Renal cortical epithelial cell (primary cell): Measurements from ENCODE around the gene AACS. TPM values are rescaled to one million over a fixed set of nuclear protein-coding genes. Genes with fewer than 3 reads are reported as not detected.
A peak's percentile ranks its signal among the peaks of the same experiment; 100 is the strongest.
"Not testable (repeated sequence)": the region's sequence is repeated elsewhere in the genome, so short reads cannot be mapped to it uniquely, and the experiment has no call there.

Source experiments
- DNase-seq: peaks from one replicate; pipeline ENCODE4 v3.0.0-alpha.2; 2011; ENCODE audit warnings: low read depth
- total RNA-seq: library from RNA; depleted of rRNA; stranded (reverse); fragments of >200 nt; gene quantifications from 2 replicates; pipeline ENCODE4 v1.2.3, GENCODE V29; 2014

The AACS gene
- total RNA-seq, 1 donor from 2014 or later: 43.3 TPM

DNA sequence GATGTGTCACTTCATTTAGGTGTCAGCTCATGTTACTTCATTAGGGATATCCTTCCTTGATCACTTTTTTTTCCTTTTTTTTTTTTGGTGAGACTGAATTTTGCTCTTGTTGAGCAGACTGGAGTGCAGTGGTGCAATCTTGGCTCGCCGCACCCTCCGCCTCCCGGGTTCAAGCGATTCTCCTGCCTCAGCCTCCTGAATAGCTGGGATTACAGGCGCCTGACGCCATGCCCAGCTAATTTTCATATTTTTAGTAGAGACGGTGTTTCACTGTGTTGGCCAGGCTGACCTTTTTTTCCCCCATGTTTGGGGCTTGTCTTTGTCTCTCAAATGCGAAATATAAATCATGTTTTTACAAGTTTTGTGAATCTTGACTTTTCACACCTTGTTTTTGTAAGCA lies 9.6 kb upstream of the AACS start:
- DNase-seq: no peak

DNA sequence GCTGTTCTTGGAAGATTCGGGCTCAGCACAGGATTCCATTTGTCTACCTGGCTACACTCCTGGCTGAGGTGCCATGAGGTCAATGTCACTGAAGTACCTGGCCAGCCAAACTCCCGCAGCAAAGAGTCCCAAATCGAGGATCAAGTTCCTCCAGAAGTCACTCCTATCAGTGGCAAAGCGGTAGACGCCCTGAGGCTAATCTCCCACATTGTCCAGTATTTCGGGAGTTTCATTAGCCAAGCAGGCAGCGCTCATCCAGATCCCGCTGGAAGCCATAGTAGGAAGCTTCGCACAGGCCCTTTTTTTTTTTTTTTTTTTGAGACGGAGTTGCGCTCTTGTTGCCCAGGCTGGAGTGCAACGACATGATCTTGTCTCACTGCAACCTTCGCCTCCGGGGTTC lies 8.9 kb upstream of the AACS start:
- no peak for DNase-seq

DNA sequence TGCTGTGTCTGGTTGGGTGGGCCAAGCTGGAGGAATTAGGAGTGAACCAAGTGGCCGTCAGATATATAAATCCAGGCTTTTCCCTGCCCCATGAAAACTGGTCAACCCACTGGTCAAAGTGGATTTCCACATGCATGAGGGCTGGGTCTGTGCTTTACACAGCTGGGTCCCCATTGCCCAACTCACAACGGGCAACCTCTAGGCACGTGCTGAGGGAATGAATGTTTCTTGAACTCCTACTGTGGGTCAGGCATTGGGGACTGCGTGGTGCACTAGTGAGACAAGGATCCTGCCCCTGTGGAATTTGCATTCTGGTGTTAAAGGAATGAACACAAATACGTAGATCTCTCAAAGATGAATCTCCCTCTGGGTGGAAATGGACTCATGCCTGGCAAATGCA lies 7.5 kb upstream of the AACS start:
- DNase-seq: no peak

- no peak for DNase-seq
Measured at GRCh38 chr12:125061229-125061628, 4.0 kb upstream of the AACS start.

GRCh38 chr12:125063522-125063921 lies 1.7 kb upstream of the AACS start:
- not testable (repeated sequence) for DNase-seq

GRCh38 chr12:125064492-125064891 lies 743 bp upstream of the AACS start:
- DNase-seq: no peak

DNA sequence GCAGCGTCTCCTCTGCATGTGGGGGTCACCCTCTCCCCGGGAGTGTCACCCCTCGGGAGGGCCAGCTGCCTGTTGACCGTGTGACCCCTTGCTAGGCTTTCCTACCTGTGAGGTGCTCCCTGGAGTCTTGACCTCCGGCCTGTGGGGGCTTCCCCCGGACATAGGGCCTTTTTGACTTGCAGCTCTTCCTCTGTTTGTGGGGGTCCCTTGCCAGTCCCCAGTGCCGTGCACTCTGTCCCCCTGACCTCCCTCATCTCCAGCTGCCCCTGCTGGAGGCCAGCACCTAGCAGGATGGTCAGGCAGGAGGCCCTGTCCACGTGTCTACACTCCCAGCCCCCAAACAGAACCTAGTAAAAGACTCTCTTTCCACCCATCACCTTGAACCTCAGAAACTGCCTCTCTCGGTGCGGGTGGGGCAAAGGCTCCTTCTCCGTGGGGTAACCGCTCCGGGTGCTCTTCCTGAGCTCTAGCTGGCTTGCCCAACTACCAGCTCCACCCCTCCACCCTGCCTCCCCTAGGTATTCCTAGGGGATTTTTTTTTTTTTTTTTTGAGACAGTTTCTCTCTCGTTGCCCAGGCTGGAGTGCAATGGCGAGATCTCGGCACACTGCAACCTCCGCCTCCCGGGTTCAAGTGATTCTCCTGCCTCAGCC lies 810 bp downstream of the AACS start:
- DNase-seq: no peak

GRCh38 chr12:125068391-125068790 lies 3.2 kb downstream of the AACS start:
- DNase-seq: no peak

DNA sequence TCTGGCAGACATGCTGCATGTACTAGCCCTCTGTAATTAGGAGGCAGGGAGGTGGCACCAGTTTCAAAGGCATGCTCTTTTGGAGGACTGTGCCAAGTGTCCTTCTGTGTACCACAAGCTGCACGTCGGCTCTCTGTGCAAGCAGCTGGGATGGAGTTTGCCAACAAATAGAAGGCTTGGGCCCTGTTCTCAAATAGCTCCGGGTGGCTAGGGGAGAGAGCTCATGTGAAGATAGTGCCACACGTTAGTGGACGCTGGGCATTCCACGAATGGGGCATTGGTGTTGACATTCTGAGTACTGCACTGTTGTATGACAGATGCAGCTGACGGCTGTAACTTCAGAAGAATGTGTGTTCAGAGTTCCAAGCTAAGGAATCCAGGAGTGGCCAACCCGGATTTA lies 4.4 kb downstream of the AACS start:
- no peak for DNase-seq

DNA sequence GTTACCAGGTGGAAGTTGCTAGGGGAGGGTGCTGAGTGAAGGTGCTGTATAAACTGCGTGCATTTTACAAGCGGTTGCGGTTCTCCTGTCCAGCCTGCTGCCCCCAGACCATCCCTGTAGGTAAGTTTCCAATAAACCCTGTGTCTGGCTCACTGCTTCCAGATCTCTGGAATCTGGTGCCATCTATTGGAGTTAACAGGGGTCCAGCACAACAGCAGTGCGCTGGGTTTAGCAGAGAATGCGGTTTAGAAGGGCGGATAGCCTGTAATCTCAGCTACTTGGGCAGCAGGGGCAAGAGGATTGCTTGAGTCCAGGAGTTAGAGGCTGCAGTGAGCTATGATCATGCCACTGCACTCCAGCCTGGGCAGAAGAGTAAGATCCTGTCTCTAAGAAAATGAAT lies 4.9 kb downstream of the AACS start:
- DNase-seq: peak; percentile 16

- DNase-seq: no peak
Measured at GRCh38 chr12:125070661-125071390, 5.6 kb downstream of the AACS start.

- DNase-seq: no peak
Measured at GRCh38 chr12:125071456-125071855, 6.2 kb downstream of the AACS start.

DNA sequence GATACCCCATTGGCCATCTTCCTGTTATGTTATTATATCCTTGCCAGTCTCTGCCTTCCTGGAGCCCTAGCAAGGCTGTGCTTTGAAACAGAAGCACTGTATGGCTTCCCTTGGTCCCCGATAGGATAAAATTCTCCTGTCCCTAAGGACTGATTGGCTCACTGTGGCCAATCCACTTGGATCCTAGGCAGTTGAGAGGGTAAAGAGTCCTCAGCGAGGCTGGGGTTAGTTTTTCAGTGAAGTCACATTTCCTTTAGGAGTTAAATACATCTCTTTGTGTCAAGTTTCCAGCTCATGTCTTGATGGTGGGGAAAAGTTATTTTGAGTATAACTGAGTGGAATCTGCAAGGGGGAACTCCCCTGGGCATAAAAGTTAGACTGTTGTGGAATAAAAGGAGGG lies 7.3 kb downstream of the AACS start:
- no peak for DNase-seq

DNA sequence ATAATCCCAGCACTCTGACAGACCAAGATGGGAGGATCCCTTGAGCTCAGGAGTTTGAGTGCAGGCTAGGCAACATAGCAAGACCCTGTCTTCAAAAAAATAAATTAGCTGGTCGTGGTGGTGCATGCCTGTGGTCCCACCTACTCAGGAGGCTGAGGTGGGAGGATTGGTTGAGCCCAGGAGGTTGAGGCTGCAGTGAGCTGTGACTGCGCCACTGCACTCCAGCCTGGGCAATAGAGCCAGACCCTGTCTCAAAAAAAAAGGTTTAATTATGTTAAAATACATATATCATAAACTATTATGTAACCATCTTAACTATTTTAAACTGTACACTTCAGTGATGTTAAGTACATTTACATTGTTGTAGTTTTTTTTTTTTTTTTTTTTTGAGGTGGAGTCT lies 9.1 kb downstream of the AACS start:
- DNase-seq: not testable (repeated sequence)

- no peak for DNase-seq
Measured at GRCh38 chr12:125076103-125076502, 10.9 kb downstream of the AACS start.

- DNase-seq: no peak
Measured at GRCh38 chr12:125079084-125079483, 13.8 kb downstream of the AACS start.

DNA sequence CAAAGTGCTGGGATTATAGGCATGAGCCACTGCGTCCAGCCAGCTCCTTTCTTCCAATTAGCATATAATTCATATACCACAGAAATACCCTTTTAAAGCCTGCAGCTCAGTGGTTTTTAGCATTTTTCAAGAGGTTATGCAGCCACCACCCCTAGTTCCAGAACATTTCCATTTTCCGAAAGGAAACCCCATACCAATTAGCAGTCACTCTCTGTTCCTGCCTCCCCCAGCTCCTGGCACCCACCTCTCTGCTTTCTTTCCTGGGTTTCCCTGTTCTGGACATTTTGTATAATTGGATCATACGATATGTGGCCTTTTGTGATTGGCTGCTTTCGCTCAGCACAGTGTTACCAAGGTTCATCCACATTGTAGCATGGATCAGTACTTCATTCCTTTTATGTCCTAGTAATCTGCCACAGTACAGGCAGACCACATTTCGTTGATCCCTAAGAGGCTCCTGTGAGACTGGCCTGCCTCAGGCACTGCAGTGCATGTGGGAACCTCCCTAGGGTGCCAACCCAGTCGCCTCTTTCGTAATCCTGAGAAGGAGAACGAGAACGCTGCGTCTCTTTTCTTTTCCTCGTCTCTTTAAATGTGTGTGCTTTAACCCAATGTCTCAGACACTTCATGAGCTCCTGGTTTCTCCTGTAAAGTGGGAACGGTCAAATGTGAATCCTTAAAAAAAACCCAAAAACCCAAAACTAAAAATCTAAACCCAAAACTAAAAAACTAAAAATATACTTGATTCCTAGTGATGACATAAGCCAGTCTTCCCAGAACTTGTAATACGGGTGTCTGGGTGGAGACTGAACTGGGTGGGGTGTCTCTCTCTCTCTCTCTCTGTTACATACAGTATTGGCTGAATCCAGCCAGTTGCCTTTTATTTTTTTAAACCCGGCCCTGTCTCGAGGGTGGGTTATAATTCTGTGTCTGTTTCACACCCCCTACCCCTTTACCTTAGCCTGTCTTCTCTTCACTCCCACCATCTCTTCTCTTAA lies 14.7 kb downstream of the AACS start:
- no peak for DNase-seq

- peak; percentile 15 for DNase-seq
Measured at GRCh38 chr12:125081427-125081826, 16.2 kb downstream of the AACS start.

- no peak for DNase-seq
Measured at GRCh38 chr12:125083072-125083471, 17.8 kb downstream of the AACS start.

DNA sequence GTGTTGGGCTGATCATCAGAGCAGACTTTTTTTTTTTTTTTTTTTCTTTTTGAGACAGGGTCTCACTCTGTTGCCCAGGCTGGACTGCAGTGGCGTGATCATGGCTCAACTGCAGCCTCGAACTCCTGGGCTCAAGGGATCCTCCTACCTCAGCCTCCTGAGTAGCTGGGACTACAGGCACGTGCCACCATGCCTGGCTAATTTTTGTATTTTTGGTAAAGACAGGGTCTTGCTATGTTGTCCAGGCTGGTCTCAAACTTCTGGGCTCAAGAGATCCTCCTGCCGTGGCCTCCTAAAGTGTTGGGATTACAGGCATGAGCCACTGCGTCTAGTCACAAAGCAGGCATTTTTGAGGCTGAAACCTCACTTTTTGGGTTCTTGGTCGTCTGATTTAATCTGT lies 23.0 kb downstream of the AACS start:
- DNase-seq: not testable (repeated sequence)

DNA sequence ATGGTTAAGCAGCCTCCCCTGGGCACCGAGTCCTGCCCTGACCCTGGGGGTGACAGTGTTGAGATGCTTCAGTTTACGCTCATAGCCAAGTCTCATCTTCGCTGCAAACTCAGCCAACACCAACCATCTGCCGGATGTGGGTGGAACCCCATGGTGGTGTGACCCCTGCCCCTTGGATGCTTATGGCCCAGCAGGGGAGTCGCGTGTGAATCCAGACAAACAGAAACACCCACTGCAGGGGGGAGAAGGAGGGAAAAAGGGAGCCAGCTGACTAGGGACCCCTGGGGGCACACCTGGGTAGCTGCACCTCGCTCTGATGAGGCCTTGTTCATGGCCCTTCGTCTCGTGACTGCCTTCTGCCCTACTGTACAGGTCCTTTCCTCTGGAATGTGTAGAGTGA lies 23.8 kb downstream of the AACS start:
- DNase-seq: no peak

- no peak for DNase-seq
Measured at GRCh38 chr12:125089626-125090025, 24.4 kb downstream of the AACS start.
